ENCODE data around the gene TMC8.
"Not testable (repeated sequence)": the region's sequence is repeated elsewhere in the genome, so short reads cannot be mapped to it uniquely, and the experiment has no call there.

TMC8 gene

DNA sequence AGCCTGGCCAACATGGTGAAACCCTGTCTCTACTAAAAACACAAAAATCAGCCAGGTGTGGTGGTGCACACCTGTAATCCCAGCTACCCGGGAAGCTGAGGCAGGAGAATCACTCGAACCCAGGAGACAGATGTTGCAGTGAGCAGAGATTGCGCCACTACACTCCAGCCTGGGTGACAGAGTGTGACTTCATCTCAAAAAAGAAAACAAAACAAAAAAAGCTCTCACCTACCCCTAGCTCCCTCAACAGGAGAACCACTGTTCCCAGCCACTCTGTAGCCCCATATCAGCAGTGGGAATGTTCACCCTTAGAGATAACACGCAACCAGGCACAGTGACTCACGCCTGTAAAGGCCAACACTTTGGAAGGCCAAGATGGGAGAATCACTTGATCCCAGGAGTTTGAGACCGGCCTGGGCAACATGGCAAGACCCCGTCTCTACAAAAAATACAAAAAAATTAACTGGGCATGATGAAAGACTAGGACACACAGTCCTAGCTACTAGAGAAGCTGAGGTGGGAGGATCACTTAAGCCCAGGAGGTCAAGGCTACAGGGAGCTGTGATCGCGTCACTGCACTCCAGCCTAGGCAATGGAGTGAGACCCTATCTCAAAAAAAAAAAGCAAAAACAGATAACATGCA lies 5.4 kb downstream of the TMC8 start:
- no peak for DNase-seq (ENCODE audit: low read depth)

GRCh38 chr17:78137392-78138203 lies 7.0 kb downstream of the TMC8 start:
- no peak for DNase-seq (ENCODE audit: low read depth)

GRCh38 chr17:78138204-78139060 lies 7.9 kb downstream of the TMC8 start:
- DNase-seq (ENCODE audit: low read depth): no peak

GRCh38 chr17:78139861-78140168 lies 9.2 kb downstream of the TMC8 start:
- DNase-seq (ENCODE audit: low read depth): not testable (repeated sequence)

DNA sequence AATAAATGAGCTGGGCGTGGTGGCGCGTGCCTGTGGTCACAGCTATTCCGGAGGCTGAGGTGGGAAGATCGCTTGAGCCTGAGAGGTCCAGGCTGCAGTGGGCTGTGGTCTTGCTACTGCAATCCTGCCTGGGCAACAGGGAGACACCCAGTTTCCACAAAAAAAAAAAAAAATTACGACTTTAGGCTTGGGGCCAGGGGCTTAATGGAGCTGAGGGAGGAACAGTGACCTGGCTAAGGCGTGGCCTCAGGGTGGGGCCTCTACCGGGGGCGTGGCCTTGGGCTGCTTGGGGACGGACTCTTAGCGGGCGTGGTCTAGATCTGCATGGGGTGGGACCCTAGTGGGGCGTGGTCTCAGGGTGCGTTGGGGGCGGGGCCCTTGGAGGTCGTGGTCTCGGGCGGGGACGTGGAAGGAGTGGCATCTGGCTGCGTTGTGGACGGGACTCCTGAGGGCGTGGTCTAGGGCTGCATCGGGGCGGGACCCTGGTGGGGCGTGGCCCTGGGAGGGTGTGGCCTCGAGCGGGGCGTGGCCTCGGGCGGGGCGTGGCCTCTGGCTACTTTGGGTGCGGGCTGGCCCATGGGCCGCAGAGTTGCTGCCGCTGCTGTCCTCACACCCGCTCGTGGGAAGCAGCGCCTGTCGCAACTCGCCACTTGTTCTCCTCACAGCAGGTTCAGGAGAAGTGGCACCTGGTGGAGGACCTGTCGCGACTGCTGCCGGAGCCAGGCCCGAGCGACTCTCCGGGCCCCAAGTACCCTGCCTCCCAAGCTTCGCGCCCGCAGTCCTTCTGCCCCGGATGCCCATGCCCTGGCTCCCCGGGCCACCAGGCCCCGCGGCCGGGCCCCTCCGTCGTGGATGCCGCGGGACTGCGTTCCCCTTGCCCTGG lies 9.8 kb downstream of the TMC8 start:
- DNase-seq (ENCODE audit: low read depth): peak; percentile 80

DNA sequence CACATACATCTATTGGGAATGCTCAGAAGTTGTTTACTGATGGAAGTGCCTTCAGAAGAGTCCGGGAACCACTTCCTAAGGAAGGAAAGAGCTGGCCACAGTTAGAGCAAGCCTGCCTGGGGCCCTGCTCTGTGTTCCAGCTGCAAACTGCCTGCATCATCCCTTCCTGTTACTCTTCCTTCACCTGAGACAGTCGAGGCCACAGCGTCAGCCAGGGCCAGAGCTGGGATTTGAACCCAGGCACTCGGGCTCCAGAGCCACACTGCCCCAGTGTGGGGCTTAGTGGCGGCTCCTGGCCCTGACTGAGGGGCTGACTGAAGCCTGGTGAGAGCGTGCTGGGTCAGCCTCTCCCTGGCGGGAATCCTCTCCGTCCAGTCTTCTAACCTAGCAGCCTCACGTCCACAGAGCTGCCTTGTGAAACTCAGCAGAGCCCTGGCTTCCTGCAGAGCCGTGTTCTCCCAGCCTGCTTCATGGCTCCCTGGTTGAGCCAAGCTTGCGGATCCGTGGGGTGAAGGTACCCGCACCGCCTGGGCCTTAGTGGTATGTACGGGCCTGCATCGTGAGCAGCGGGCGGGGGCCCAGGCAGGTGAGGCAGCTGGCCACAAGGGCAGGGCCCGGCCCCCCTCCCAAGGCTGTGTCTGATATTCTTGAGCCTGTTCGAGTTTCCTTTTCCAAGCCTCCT lies 11.0 kb downstream of the TMC8 start:
- no peak for DNase-seq (ENCODE audit: low read depth)

- peak; percentile 61 for DNase-seq (ENCODE audit: low read depth)
These were observed 11.7 kb downstream of the TMC8 start for GRCh38 chr17:78142119-78142861.

DNA sequence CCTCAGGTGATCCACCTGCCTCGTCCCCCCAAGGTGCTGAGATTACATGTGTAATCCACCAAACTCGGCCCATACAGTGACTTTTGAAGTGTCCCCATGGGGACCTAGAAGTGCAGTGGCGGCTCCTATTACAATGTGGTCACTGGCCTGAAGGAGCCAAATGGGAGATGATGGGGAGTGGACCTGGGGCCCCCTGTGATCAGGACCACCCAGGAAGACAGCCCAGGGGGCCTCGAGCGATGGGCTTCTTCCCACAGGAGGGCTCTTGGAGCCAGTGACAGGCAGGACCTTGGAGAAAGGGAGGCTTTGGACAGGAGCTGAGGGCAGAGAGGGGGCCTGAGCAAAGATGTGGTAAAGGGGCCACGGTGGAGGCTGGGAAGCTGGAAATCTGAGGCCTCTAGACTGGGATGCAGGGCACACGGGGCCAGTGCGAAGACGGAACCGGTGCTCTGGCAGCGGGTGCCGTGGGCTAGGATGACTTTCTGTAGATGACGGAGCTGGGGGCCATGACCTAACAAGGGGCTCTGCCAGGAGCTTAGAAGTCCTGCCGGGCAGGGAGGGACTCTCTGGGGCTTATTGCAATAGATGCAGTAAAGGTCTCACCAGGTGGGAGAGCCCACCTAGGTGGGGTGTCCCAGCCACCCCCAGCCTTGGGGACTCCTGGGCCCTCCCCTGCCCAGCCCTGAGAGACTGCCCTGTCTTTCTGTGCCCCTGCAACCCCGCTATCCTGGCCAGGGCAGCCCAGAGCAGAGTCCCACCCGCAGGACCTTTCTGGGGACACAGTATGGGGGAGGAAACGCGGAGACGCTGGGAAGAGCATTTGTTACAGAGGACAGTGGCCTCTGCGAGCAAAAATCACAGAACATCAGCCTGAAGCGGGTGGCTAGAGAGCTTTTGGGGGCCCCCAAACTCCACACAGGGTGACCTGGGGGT lies 12.9 kb downstream of the TMC8 start:
- DNase-seq (ENCODE audit: low read depth): no peak

GRCh38 chr17:78144147-78144719 lies 13.7 kb downstream of the TMC8 start:
- peak; percentile 77 for DNase-seq (ENCODE audit: low read depth)

DNA sequence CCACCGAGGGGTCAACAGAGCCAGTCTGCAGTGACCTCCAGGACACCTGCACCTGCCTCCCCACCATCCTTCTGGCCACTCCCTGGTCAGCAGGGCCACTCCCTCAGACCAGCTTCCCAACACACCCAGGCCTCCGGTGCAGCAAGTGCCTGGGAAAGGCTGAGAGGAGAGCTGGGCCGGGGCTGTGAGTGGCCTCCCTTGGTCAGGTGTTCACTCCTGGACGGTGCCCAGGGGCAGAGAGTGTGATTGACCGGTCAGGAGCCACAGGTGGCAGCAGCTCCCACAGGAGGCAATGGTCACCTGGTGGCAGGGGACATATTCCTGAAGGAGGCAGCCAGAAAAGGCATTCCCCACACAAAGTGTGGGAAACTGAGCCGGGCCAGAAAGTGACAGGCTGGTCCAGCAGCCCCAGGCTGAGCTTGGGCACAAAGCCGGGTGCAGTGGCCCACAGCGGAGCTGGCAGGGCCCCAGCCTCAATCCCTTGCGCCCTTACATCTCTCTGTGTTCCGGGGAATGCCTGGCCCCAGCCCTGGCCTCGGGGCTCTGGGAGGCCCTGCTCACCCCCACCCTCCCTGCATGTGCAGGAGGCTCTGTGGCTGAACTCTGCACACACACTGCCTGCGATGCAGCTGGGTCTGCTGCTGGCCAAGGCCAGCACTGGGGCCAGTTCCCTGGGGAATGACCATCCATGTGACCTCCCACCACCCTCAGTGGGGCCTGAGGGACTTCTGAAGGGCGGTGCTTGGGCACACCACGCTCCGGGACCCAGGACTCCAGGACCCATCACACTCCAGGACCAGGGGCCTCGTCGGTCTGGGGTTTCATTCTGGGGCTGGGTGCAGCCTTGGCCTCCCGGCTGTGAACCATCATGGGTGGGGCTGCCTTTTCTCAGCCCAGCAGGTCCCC lies 14.4 kb downstream of the TMC8 start:
- no peak for DNase-seq (ENCODE audit: low read depth)

- DNase-seq (ENCODE audit: low read depth): no peak
These were observed 15.9 kb downstream of the TMC8 start for GRCh38 chr17:78146471-78146869.

DNA sequence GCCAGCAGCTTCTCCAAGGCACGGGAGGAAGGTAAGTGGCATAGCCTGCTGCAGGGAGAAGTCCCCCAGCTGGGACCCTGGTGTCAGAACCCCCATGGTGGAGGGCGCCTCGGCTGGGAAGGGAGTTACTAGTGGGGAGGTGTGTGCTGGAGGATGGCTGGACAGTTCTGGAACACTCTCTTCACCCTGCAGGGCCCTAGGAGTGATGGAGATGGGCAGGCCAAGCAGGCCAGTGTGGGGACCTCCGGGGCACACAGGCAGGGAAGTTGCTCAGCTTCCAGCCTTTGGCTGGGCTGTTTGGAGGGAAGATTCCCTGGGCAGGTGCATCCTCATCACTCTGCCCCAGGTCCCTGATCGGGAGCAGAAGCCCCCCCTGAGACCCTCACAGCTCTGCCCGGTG lies 16.3 kb downstream of the TMC8 start:
- DNase-seq (ENCODE audit: low read depth): no peak

- no peak for DNase-seq (ENCODE audit: low read depth)
These were observed 16.9 kb downstream of the TMC8 start for GRCh38 chr17:78147315-78147998.

DNA sequence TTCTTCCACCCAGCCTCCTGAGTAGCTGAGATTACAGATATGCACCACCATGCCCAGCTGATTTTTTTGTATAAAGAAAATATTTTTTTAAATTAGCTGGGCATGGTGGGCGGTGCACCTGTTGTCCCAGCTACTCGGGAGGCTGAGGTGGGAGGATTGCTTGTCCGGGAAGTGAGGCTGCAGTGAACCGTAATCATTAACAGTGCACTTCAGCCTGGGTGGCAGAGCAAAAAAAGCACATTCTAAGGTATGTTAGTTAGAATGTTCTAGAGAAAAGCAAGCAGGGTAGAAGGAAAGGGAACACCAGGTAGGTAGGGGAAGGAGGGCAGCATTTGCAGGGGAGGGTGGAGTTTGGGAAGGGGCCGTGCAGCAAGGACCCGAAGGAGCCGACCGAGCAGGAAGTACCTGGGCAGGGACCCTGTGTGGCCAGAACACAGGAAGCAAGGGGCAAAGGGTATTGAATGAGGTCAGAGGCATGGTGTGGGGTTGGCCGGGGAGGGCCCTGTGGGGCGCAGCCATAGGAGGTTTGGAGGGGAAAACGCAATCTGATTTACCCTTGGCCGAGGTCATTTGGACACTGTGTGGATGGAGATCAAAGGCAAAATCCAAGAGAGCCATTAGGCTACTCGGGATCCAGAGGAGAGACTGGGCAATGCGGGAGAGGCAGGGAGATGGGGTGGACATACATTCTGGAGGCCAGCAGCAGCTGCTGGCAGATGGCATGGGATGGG lies 17.9 kb downstream of the TMC8 start:
- DNase-seq (ENCODE audit: low read depth): no peak

DNA sequence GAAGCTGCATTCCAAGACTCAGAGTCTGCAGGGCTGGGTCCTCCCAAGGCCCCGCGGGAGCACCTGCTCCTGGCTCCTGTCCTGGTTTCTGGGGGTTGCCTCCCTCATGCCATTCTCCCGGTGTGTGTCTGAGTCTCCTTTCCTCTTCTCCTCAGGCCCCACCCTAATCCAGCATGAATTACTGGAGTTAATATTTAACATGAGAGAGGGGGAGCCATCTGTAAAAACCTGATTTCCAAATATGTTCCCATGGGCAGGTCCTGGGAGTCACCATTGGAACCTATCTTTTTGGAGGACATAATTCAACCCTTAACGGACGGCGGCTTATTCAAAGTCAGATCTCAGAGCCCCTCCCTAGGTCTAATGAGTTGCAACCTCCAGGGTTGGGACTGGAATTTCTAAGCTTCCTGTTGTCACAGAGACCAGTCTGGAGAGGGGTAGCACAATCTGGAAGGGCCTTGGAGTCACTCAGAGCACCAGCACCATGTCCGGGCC lies 21.0 kb downstream of the TMC8 start:
- DNase-seq (ENCODE audit: low read depth): no peak
